Panc1 (cell line): ENCODE data around the gene FOXO6.

Source experiments
- CTCF ChIP-seq: fragments of 450-650 bp; IDR thresholded peaks from 2 replicates; pipeline ENCODE4 v1.5.1; 2017; ENCODE audit warnings: mild to moderate bottlenecking
- SIN3A ChIP-seq: IDR thresholded peaks from 2 replicates; pipeline ENCODE4 v1.6.1; 2012; ENCODE audit warnings: low read depth, mild to moderate bottlenecking, low read length, moderate library complexity, borderline replicate concordance; ENCODE audit not compliant: insufficient read depth
- TCF7L2 ChIP-seq: IDR thresholded peaks from 2 replicates; pipeline ENCODE4 v1.6.1; 2011; ENCODE audit warnings: mild to moderate bottlenecking, low read depth, low read length, inconsistent platforms
- TF ChIP-seq, protein P1 (sequence below), 2 experiments: IDR thresholded peaks; 2 replicates each; pipeline ENCODE4 v1.6.1; 2011 to 2012; ENCODE audit warnings: low read depth in 2 of 2, control low read depth in 1 of 2, low read length in 1 of 2, mild to moderate bottlenecking in 1 of 2, moderate library complexity in 1 of 2; ENCODE audit not compliant: insufficient read depth in 1 of 2

GRCh38 chr1:41368366-41368765 lies 7.1 kb downstream of the FOXO6 start:
- TF ChIP-seq, protein P1, sequence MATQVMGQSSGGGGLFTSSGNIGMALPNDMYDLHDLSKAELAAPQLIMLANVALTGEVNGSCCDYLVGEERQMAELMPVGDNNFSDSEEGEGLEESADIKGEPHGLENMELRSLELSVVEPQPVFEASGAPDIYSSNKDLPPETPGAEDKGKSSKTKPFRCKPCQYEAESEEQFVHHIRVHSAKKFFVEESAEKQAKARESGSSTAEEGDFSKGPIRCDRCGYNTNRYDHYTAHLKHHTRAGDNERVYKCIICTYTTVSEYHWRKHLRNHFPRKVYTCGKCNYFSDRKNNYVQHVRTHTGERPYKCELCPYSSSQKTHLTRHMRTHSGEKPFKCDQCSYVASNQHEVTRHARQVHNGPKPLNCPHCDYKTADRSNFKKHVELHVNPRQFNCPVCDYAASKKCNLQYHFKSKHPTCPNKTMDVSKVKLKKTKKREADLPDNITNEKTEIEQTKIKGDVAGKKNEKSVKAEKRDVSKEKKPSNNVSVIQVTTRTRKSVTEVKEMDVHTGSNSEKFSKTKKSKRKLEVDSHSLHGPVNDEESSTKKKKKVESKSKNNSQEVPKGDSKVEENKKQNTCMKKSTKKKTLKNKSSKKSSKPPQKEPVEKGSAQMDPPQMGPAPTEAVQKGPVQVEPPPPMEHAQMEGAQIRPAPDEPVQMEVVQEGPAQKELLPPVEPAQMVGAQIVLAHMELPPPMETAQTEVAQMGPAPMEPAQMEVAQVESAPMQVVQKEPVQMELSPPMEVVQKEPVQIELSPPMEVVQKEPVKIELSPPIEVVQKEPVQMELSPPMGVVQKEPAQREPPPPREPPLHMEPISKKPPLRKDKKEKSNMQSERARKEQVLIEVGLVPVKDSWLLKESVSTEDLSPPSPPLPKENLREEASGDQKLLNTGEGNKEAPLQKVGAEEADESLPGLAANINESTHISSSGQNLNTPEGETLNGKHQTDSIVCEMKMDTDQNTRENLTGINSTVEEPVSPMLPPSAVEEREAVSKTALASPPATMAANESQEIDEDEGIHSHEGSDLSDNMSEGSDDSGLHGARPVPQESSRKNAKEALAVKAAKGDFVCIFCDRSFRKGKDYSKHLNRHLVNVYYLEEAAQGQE (IDR thresholded peaks at IDR 0.05; ENCODE audit: insufficient read depth in 1 of 2, low read depth in 2 of 2, low read length in 1 of 2), result no peak
- TF ChIP-seq CTCF (no peak), TCF7L2 (no peak), SIN3A (no peak)
